Prostate gland (tissue), 2 donors: ENCODE measurements around the gene ZBTB11.
"Not testable (repeated sequence)": the region's sequence is repeated elsewhere in the genome, so short reads cannot be mapped to it uniquely, and the experiment has no call there.

ENCODE experiments used
- POLR2A ChIP-seq: fragments of 450-650 bp; IDR thresholded peaks from one replicate; pipeline ENCODE4 v1.6.1; 2016; ENCODE audit warnings: antibody characterized with exemption, mild to moderate bottlenecking
- POLR2AphosphoS5 ChIP-seq: sonication (generic); formaldehyde crosslinking; IDR thresholded peaks from one replicate; pipeline ENCODE4 v1.6.1; 2017; ENCODE audit warnings: antibody characterized with exemption
- TF ChIP-seq, protein P1 (sequence below), 4 experiments: fragments of 200-600 bp in 2 of 4; fragments of 450-650 bp in 2 of 4; sonication (generic) in 2 of 4; IDR thresholded peaks; 1 replicate in 3 of 4; 2 replicates in 1 of 4; pipeline ENCODE4 v1.5.1; 2016 to 2019; ENCODE audit warnings: antibody characterized with exemption in 4 of 4, mild to moderate bottlenecking in 2 of 4, moderate library complexity in 2 of 4

DNA sequence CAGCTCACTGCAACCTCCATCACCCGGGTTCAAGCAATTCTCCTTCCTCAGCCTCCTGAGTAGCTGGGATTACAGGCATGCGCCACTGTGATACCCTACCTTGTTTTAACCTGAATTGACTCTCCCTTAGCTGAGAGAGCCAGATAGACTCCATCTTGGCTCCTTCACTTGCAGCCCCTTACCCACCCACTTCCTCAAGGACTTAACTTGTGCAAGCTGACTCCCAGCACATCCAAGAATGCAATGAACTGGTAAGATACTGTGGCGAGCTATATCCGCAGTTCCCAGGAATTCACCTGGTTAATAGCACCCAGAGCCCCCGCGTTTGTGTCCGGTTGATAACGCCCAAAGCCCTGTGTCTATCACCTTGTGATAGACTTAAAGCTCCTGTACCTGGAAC, 45.0 kb downstream of the ZBTB11 start:
- TF ChIP-seq, protein P1, sequence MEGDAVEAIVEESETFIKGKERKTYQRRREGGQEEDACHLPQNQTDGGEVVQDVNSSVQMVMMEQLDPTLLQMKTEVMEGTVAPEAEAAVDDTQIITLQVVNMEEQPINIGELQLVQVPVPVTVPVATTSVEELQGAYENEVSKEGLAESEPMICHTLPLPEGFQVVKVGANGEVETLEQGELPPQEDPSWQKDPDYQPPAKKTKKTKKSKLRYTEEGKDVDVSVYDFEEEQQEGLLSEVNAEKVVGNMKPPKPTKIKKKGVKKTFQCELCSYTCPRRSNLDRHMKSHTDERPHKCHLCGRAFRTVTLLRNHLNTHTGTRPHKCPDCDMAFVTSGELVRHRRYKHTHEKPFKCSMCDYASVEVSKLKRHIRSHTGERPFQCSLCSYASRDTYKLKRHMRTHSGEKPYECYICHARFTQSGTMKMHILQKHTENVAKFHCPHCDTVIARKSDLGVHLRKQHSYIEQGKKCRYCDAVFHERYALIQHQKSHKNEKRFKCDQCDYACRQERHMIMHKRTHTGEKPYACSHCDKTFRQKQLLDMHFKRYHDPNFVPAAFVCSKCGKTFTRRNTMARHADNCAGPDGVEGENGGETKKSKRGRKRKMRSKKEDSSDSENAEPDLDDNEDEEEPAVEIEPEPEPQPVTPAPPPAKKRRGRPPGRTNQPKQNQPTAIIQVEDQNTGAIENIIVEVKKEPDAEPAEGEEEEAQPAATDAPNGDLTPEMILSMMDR (IDR thresholded peaks at IDR 0.05) = not testable (repeated sequence)
- TF ChIP-seq POLR2A, POLR2AphosphoS5: not testable (repeated sequence)
